ENCODE data around the gene CACNA2D3.
"Not testable (repeated sequence)": the region's sequence is repeated elsewhere in the genome, so short reads cannot be mapped to it uniquely, and the experiment has no call there.

The CACNA2D3 gene

DNA sequence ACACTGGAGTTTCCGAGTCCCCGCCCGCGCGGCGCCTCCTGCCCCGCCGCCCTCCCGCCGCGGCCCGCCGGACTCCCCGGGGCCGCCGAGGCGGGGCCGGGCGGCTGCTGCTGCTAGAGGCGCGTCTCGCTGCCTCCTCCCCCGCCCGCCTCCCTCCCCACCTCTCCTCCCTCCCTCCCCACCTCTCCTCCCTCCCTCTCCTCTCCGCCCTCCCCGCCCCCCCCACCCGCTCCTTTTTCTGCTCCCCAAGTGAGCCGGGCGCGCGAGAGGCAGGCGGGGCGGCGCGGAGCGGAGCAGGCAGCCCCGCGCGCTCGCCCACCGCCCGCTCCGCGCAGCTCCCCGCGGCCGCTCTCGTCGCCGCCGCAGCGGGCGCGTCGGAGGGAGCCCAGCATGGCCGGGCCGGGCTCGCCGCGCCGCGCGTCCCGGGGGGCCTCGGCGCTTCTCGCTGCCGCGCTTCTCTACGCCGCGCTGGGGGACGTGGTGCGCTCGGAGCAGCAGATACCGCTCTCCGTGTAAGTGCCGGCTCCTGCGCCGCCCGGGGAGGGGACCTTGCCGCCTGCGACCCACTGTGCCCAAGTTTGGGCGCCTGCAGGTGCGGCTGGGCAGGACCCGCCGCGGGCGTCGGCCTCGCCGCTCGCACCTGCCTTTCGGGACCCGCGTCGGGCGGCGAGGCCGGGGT lies at the start of gene CACNA2D3:
CACNA2D3 (plus strand) TSS at position 229 of the 679 bp plus-strand sequence.
- DNase-seq, result no peak

DNA sequence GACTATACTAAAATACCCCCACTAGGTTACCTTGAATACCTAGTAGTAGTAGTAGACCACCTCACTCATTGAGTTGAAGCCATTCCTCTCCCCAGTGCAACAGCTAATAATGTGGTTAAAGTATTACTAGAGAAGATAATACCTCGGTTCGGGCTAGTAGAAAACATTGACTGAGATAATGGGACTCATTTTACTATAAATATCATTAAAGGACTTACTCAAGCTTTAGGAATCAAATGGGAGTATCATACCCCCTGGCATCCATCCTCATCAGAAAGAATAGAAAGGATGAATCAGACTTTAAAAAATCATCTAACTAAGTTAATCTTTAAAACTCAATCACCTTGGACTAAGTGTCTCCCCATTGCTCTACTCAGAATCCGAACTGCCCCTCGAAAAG lies 49.0 kb upstream of the CACNA2D3 start:
- DNase-seq, result no peak

DNA sequence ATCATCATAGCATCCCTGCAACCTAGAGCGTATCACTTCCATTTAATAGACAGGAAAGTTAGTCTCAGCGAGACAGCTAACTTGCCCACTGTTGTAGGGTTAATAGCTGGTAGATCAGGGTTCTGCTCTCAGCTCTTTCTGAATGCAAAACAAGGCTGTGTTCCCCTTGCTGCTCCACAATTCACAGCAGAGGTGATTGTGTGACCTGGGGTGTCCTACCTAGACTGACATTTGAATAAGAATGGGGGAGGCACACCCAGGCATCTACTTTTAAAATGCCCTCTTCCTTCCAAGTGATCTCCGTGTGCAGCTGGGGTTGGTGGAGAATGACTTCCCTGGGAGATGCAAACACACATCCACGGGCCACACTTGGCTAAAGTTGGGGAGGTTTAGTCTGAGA lies 43.0 kb upstream of the CACNA2D3 start:
- no peak for DNase-seq

DNA sequence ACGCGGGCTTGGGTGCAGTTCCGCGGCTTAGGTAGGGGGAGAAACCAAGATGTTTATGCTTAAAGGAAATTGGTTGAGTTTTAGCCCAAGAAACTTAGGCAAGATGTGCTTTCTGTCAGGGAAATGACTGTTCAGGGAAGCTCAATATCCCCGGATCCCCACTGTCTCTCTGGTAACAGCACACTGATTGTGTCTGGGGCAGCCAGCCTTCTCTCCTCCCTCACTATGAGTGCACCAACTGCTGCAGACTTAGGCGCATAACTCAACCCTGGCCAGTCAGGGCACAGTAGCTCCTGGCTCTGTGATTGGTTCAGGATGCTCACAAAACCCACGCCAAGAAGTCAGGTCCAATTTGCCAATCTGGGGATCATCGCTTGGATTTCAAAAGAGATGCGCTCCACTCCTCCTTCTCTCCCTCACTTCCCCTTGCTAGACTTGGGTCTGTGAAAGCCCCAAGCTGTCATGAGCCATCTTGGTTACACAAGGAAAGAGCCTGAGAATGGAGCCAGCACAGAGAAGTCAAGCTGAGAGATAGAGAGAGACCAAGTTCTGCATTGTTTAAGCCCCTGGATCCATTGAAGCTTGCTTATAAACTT lies 42.5 kb upstream of the CACNA2D3 start:
- no peak for DNase-seq

DNA sequence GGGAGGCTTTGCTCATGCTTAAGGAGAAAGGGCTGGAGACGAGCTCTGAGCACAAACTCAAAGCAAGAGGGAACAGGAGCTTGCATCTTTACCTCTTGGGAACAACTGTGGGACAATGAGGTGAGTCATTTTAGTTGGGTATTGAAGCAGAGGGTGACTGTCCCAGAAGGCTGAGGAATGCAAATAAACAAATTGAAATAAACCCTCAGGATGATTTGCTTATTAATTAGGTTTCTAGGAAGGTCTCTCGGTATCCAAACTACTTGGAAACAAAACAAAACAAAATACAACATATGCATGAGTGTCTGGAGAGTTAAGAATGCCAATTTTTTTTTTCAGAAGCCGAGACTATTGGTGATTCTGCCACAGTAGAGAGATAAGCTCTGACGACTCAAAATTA lies 38.4 kb upstream of the CACNA2D3 start:
- no peak for DNase-seq

DNA sequence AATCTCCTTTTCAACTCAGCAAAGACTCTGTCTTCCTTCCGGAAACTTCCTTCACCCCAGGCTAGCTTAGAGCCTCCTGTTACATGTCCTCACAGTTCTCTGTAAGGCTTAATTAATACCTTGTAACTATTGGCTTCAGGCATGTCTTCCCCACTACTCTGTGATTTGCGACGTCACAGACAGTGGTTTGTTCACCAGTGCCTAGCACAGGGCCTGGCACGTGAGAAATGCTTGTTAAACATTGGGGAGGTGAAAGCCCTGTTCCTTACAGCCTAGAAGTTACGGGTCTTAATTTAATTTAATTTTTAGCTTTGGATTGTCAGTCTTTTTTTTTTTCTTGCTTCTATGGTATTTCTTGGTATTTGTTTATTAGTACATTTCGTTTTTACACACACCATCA lies 36.4 kb upstream of the CACNA2D3 start:
- DNase-seq, result no peak

DNA sequence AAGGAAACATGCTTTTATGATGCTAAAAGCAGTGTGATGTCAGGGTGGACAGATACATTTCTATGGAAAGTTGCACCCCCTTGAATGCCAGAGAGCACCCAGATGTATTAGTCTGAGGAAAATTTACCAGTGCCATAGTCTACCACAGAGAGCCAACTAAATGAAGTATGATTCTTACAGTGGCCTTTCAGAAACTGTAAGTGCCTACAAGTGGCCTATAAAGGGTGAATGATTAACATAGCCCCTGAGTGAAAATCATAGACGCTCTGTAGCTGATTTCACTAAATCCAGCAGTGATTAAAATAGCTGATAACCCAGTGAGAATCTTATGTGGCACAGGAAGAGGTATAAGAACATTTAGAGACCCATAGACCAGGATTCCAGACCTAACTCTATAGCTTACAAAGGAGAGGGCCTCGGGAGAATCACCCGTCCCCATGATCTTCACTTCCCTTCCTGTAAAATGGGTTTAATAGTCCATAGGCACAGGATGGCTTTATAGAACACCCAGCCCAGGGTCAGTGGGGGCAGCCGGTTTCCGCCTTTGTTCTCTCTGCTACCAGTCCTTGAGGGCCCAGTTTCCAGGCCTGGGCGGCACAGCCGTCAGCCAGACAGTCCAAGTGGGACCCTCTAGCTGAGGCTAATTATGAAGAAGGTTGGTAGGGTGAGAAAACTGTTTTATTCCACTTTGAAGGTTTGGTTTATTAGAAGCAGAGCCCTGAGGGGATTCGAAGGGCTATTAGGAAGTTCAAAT lies 35.5 kb upstream of the CACNA2D3 start:
- DNase-seq, result no peak

DNA sequence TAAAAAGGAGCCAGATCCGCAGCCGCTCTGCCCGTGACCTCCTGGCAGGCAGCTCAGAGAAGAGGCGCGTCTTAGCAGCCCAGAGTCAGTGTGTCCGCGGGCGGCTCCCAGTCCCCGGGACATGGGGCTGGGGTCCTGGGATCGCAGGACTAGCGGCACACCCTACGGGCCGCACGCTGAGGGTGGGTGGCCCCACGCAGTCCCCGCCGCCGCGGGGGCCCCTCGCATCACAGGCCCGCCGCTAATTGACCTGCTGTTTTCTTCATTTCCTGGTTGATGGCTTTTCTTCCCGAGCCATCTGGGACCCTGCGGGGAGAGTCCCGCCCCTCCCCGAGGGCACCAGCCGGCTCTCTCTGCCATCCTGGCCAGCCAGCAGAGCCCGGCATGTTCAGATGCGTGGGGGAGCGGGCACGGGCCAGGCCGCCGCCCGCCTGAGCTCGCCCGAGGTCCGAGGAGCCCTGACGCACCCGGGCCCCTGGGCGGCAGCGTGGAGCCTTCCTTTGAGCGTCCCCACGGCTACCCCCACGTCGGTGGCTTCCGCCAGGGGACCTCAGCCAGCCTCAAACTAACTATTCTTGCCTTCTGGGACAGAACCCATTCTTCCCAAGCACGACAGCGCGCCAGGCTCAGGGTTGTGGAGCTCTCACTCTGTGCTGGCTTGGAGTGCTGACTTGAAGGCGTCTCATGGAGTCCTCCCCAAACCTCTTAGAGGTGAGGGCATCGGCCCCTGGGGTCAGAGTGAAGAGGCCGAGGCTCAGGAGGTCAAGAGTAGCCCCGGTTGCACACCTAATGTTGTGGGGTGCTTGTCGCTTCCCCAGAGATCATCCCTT lies 34.6 kb upstream of the CACNA2D3 start:
- DNase-seq, result no peak

DNA sequence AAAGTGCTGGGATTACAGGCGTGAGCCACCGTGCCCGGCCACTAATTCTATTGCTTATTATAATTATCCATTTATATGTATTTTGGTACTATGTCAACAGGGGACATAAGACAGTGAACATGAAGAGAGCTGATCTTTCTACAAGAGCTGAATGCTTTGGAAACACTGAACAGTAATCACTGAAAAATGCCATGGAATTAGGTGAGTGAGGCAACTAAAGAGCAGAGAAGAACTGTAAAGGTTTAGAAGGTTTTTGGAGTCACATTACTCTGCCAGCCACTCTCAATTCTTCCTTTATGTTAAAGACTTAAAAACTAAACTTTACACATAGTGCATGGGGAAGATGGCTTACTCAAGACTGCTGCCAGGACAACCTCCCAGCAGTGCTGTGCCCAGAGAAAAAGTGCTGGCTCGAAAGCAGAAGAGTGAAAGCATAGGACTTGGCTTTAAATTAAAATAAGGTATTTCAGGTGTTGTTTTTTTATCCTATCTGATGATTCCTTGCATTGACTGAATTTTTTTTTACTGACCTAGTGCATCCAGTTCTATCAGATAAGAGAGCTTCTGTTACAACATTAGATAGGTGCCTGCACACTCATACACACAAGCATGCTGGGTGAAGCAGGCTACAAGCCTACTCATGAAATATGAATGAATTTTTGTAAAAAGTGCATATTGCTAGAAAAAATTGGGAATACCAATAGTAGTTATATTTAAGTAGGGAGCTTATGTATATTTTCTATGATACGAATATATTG lies 28.7 kb upstream of the CACNA2D3 start:
- no peak for DNase-seq

DNA sequence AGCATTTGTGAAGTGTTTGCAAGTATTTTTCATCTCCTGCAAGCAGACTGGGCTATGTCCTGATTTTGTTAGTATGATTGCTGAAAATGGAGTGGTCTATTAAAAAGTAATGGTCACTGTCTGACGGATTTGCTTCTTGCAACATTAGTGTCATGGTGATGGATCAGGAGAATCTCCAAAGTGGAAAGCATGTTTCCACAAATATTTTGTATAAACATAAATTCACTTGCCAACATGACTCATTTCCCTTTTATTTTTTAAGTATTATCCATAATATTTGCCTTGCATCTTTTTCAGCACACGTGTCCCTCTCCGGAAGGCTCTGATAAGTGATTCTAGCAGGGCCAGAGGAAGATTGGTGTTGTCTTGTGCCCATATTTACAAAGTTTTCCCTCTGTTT lies 27.4 kb upstream of the CACNA2D3 start:
- no peak for DNase-seq

DNA sequence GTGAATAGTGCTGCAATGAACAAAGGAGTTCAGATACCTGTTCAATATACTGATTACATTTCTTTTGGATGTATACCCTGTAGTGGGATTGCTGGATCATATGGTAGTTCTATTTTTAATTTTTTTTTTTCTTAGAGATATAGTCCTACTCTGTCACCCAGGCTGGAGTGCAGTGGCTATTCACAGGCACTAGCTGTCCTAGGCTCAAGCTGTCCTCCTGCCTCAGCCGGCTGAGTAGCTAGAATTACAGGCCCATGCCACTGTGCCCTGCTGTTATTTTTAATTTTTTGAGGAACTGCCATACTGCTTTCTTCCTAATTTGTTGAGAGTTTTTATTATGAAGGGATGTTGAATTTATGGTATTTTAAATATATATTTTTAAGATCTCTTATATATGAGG lies 23.0 kb upstream of the CACNA2D3 start:
- DNase-seq, result no peak

DNA sequence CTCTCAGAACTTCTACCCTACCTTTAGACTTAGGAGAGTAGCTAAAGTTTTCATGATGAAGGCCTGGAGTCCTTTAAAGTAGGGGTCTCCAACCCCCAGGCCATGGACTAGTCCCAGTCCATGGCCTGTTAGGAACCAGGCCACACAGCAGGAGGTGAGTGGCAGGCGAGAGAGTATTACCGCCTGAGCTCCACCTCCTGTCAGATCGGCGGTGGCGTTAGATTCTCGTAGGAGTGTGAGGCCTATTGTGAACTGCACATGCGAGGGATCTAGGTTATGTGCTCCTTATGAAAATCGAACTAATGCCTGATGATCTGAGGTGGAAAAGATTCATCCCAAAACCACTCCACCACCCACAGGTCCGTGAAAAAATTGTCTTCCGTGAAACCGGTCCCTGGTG lies 18.3 kb upstream of the CACNA2D3 start:
- DNase-seq, result no peak

DNA sequence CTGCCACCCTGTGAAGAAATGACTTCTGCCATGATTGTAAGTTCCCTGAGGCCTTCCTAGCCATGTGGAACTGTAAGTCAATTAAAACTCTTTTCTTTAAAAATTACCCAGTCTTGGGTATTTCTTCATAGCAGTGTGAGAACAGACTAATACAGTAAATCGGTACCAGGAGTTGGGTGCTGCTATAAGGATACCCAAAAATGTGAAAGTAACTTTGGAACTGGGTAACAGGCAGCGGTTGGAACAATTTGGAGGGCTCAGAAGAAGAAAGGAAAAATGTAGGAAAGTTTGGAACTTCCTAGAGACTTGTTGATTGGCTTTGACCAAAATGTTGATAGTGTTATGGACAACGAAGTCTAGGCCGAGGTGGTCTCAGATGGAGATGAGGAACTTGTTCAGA lies 6.2 kb upstream of the CACNA2D3 start:
- DNase-seq, result not testable (repeated sequence)

DNA sequence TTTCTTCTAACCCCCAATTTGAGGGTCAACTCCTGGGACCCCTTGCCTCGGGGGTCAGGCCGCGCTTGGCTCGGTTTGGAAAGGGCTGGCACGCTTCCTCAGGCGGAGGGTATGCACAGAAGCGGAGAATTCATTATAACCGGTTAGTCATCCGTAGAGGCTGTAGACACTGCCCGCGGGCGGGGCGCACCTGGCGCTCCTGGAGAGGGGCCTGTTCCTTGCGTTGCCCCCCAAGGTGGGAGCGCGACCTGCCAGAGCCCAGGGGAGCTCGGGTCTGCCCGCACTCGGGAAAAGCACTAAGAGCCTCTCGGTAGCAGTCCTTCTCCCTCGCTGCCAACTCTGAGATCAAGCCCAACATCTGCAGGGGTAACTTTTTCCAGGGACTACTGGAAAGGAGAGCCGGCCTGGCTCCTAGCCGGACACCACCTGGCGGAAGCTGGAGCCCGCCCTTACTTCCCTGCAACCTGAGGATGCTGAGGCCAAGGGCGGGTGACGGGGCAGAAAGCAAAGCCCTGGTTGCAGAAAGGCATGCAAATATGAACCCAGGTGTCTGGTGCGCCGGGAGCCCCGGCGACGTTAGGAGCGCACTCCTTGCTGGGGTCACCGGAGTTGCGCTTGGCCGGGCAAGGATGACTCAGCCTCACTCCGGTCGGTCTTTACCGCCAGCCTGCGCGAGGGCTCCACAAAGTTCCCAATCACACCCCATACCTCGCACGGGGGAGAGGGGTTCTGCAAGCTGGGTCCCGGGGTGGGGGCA lies 1.5 kb upstream of the CACNA2D3 start:
- no peak for DNase-seq

DNA sequence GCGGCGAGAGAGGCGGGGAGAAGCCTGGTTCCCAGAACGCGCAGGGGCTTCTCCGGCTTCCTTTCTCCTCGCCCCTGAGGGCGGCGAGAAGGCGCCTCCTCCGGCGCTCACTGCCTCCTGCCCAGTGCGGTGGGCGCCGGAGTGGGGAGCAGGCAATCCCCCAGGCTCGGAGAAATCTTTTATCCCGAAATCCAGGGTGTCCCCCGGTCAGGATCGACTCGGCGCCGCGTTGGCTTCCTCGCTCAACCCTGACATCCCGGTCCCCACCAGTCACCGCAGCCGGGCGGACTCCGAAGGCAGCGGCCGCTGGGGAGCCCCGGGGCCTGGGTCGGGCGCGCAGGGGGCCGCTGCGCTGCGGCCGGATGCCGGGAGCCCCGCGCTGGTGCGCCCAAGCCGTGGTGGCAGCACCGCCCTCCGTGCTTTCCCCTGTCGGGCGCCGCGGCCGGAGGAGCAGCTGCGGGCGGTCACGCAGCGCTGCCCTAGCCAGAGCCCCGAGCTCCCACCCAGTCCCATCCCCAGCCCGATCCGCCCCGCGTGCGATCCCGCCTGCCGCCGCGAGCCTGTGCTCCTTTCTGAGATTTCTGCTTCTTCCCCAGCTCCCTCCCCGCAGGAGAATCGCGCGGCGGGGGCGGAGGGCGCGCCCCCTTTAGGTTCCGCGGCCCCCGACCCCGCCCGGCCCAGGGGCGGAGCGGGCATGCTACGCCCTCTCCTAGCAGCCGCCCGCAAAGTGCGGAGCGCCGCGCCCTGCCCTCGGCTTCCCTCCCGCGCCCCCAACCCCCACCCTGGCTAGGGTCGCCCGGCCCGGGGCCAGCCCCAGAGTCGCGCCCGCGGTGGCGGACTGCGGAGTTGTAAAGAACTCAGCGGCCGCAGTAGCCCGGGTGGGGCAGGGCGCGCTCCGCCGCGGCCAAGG lies 683 bp upstream of the CACNA2D3 start:
- no peak for DNase-seq

DNA sequence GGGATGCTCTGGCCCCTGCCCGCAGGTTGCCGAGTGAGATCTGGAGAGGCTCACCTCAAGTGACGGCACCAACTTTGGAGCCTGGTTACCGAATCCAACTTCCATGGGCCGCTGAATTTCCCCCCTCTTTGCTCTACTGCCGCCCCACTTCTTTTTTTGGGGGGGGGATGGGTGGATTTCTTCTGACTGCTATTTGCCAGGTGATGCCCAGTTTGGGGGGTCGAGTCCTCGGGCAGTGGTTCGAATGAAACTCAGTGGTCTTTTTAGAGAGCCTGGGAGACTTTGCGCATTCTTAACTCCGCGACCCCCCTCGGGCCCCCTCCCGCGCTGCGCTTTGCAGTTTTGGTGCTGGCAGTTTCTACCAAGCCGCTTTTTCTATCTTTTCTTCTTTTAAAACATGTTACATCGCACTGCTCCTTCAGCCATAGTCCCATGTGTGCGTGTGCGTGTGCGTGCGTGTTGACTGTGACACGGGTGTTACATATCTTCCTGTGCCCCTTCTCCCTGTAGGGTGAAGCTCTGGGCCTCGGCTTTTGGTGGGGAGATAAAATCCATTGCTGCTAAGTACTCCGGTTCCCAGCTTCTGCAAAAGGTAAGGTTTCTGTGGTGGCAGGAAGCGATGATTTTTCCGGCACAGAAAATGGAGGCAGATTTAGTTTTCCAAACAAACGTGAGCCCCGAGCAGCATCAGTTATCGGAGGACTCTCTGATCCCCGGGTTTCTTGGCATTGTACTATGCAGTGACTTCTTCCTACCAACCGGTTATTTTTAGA lies 837 bp downstream of the CACNA2D3 start:
- DNase-seq, result no peak

DNA sequence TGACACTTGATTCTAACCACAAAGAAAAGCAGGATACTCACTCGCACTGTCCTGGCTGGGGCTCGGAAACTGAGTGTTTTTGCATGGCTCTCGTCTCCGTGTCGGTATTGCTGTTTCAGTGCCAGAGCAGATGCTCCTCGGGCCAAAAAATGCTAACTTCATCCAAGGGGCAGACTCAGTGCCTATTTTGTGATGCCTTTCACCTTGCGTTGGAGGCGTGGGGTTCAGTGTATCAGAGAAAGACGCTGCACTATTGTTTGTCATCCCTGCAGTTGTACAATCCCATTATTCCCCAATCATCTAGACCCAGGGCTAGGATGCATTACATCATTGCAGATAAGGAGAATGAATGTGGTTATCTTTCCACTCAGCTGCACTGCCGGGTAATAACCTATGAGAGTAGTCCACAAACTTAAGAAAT lies 1.4 kb downstream of the CACNA2D3 start:
- DNase-seq, result no peak

DNA sequence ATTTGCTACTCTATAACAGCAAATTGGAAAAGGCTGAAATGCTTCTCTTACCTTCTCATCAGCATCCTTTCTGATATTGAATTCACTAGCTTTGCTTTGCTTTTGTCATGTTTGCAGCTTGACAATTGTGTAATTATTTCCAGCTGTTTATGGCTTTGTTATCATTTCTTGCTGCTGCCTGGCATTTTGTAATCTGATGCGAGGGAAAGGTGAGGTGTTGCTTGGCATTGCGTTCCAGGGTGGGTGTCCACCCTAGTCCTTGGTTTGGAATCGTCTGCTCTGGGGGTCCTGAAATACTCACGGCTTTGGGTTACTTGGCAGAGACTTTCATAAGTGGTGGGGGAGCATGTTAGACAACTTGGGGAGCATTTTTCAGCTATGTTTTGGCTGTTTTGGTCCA lies 2.9 kb downstream of the CACNA2D3 start:
- DNase-seq, result no peak

DNA sequence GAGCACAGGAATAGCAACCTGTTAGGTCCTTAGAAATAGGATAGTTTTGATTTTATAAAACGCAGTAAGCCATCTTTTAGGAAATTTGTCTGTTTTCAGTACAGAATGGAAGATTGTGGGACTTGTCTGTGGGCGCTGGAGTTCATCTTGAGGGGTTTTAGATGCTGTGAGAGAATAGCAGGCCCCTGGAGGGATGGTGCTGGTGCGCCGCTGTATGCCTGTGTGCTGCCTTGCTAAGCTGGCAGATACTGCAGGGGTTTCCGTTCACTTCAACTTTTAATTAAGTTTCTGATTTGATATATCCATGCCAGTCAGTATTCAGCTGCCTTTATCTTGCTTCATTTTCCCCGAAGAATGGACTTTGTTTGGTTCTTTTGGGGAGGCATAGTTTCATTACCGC lies 4.2 kb downstream of the CACNA2D3 start:
- no peak for DNase-seq

DNA sequence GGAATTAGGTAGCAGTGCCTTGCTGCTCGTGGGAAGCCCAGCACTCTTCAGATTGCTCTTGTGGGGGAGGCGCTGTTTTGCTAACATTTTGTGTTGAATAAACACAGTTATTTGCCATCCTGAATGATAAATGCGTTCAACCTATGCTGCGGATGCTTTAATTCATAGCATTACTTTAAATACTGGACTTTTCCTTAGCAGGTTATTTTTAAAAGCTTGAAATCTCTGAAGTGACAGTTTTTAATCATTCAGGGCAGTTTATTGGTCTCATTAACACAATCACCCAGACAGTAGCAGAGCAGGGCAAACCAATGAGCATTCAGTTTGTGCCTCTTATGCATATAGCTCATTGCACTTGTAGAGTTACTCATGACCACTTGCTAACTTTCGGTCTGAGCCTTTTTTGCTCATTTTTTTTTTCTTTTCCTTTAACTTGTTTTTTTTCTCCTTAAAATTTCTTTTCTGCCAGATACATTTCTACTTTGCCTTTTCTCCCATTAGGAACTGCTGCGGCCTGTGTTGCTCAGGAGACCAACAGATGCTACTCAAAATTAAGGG lies 5.2 kb downstream of the CACNA2D3 start:
- no peak for DNase-seq
